ENCODE data around the gene SIGLEC1. TPM values are rescaled to one million over a fixed set of nuclear protein-coding genes. Genes with fewer than 3 reads are reported as not detected.

Gene SIGLEC1
- total and polyA plus RNA-seq, 2 of the 8 experiments (the other 6 are each of a cell fraction or from before 2014, with no cell fraction given) = 0.02 TPM; not detected in 1

DNA sequence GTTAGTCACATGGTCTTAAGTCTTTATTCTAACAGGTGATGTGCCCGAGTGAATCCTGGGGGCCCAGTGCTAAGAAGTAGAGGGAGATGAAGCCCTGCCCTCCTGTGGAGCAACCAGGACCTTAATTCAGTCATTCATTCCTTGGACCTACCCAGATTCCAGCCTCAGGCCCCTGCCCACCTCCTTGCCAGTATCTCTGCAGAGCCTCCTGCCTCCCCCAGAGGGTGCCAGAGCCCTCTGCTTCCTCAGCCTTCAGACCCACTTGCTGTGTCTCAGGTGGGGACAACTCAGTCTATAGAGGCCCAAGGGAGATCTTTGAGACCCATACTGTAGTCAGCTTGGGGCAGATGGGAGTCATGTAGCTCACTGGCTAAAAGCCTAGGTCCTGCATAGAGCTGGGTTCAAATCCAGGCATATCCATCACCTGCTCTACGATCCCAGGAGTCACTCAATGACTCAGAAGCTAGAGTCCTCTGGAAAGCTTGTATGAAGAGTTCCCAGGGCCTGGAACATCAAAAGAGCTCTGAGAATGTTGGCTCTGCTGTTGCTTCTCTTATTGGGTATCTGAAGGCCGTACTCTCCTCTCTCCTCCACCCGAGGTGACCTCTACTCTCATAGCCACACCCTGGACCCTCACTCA is 3.9 kb upstream of the SIGLEC1 start:
- Histone ChIP-seq H3K9me3 (ENCODE audit: insufficient read depth in 2 of 2, low read depth in 1 of 2, low read length in 1 of 2) (no peaks in the 10 kb centered on the region), H2BK15ac (ENCODE audit: low read length) (no peak overlapping the region), H4K5ac (ENCODE audit: insufficient read length, low read depth, low read length) (no peak overlapping the region), H4K20me1 (replicated peaks in 1 of 2; ENCODE audit: control insufficient read depth in 1 of 2, insufficient read depth in 2 of 2, low read length in 2 of 2) (no peaks in the 10 kb centered on the region), H4K91ac (replicated peaks; ENCODE audit: insufficient read length, low read length) (no peak overlapping the region), H3K4me3 (ENCODE audit: extremely low read depth in 1 of 4, insufficient read depth in 2 of 4, low read depth in 3 of 4, low read length in 4 of 4) (no peak overlapping the region), H3K36me3 (ENCODE audit: control insufficient read depth in 2 of 4, insufficient read depth in 4 of 4, low read length in 3 of 4) (no peaks in the 10 kb centered on the region), H3K18ac (ENCODE audit: extremely low read depth, low read length) (no peak overlapping the region), H3K4me2 (ENCODE audit: insufficient read depth in 1 of 2, low read depth in 2 of 2, low read length in 2 of 2) (no peak overlapping the region), H2BK120ac (replicated peaks; ENCODE audit: low read depth, low read length) (no peak overlapping the region), H2BK20ac (ENCODE audit: low read length) (no peak overlapping the region), H3K23me2 (ENCODE audit: low read depth, low read length) (peaks cover 4% of the 10 kb centered on the region; the same call in 1 of the 2 replicates), H2AFZ (ENCODE audit: low read length) (no peak overlapping the region), H3K79me2 (ENCODE audit: control insufficient read depth in 1 of 2, insufficient read depth in 2 of 2, low read length in 2 of 2) (no peaks in the 10 kb centered on the region), H4K8ac (ENCODE audit: extremely low read depth, insufficient read depth, low read length) (no peak overlapping the region), H3K4me1 (replicated peaks in 1 of 4; ENCODE audit: control insufficient read depth in 3 of 4, insufficient read depth in 4 of 4, low read length in 3 of 4) (no peaks in the 10 kb centered on the region), H3K27ac (ENCODE audit: low read depth, low read length) (no peak overlapping the region), H3K56ac (replicated peaks; ENCODE audit: insufficient read length, low read depth, low read length) (no peak overlapping the region), H3K4ac (replicated peaks; ENCODE audit: insufficient read length, low read depth, low read length) (no peak overlapping the region), H2BK5ac (ENCODE audit: low read depth, low read length) (no peak overlapping the region), H3K9ac (replicated peaks in 1 of 4; ENCODE audit: extremely low read depth in 1 of 4, low read depth in 3 of 4, low read length in 3 of 4) (no peak overlapping the region), H3K14ac (ENCODE audit: insufficient read length) (no peak overlapping the region), H3K27me3 (replicated peaks in 1 of 4; ENCODE audit: control insufficient read depth in 3 of 4, extremely low read depth in 1 of 4, insufficient read depth in 3 of 4, low read length in 3 of 4) (no peaks in the 10 kb centered on the region), H3K79me1 (ENCODE audit: low read depth, low read length) (no peaks in the 10 kb centered on the region), H2AK5ac (ENCODE audit: low read depth, low read length) (no peak overlapping the region), H2BK12ac (ENCODE audit: low read depth, low read length) (no peak overlapping the region), H3K23ac (ENCODE audit: insufficient read length) (no peak overlapping the region)
- ChIA-PET CTCF (ENCODE audit: partially characterized antibody) (interaction anchor here (0.6 to 42.0 kb wide), 21 partner anchors 11 to 154 kb away, joined by 3 to 1432 read pairs (median 6); partner anchors contain the start of genes ADAM33, ADISSP, CENPB and HSPA12B), POLR2A (ENCODE audit: partially characterized antibody) (interaction anchor here (0.6 to 1.3 kb wide), 5 partner anchors 9 to 52 kb away, joined by 3 to 4 read pairs (median 3); partner anchors contain the start of genes ADISSP and HSPA12B)
- WGBS, 2 experiments (ENCODE audit: extremely low coverage in 1 of 2, insufficient coverage in 1 of 2, insufficient read length in 1 of 2, insufficient replicate concordance in 2 of 2, low coverage in 1 of 2, low lambda C conversion rate in 2 of 2, missing lambda C conversion rate in 1 of 2) = 71% methylated on average over 4 of the region's 4 CpGs; no CpG with 5 or more reads in 1 of the 2 experiments
- FAIRE-seq (peak; percentile 19), DNase-seq (ENCODE audit: low read depth in 1 of 2, low spot score in 2 of 2) (peak; percentile 25 to 72)
- TF ChIP-seq TAF7 (optimal IDR thresholded peaks at IDR 0.05; ENCODE audit: borderline replicate concordance, low read depth, low read length) (no peak), GABPA (IDR thresholded peaks at IDR 0.05; ENCODE audit: borderline replicate concordance, insufficient read depth, low read length) (peak; percentile 33; the same call in 1 of the 2 replicates), NRF1 (IDR thresholded peaks at IDR 0.05; ENCODE audit: low read depth, low read length) (no peak), RAD21 (IDR thresholded peaks at IDR 0.05 in 1 of 2, conservative IDR thresholded peaks at IDR 0.05 in 1 of 2; ENCODE audit: low read depth in 2 of 2, low read length in 2 of 2) (peak; percentile 90 to 97), RXRA (IDR thresholded peaks at IDR 0.05; ENCODE audit: insufficient read depth, low read depth, low read length) (no peak), HDAC6 (IDR thresholded peaks at IDR 0.05; ENCODE audit: low read depth, low read length) (no peak), JUN (IDR thresholded peaks at IDR 0.05; ENCODE audit: low read depth, low read length) (no peak), YY1 (IDR thresholded peaks at IDR 0.05; ENCODE audit: low read depth, low read length) (no peak), TEAD4 (IDR thresholded peaks at IDR 0.05; ENCODE audit: low read depth, low read length) (0 out of 2 replicates have a peak, but pooled peaks have one; percentile 20)
- TF ChIP-seq, protein P1, sequence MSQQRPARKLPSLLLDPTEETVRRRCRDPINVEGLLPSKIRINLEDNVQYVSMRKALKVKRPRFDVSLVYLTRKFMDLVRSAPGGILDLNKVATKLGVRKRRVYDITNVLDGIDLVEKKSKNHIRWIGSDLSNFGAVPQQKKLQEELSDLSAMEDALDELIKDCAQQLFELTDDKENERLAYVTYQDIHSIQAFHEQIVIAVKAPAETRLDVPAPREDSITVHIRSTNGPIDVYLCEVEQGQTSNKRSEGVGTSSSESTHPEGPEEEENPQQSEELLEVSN (IDR thresholded peaks at IDR 0.05) = no peak
- TF ChIP-seq, protein P2, sequence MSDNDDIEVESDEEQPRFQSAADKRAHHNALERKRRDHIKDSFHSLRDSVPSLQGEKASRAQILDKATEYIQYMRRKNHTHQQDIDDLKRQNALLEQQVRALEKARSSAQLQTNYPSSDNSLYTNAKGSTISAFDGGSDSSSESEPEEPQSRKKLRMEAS (IDR thresholded peaks at IDR 0.05) = no peak

Data from H1 (cell line).